Stimulated activated CD4-positive, alpha-beta T cell treated with anti-CD3 and anti-CD28 coated beads, Interleukin-4, amount 100 ng/mL, for 1 hour (primary cell): ENCODE measurements around the gene TMEM135.
"Not testable (repeated sequence)": the region's sequence is repeated elsewhere in the genome, so short reads cannot be mapped to it uniquely, and the experiment has no call there.

Experiments used
- DNase-seq: peaks from one replicate; pipeline ENCODE4 v3.0.0-alpha.2; 2020

Gene TMEM135

DNA sequence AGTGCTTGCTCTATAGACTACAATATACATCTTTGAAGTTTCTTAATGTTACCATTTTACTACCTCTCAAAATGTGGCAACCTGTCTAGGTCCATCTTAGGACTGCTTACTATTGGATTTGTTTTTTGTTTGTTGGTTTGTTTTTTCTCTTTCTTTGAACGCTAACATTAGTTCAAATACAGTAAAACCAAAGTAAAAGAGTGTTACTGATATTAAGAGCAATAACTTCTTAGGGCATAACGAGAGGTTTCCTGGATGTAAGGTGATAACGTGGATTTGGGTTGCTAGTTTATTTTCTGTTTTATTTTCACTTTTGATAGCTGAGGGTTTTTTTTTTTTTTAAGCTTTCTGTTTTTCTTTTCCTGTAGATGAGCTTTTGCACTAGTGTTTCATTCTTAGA lies 43.6 kb downstream of the TMEM135 start:
- DNase-seq = no peak

DNA sequence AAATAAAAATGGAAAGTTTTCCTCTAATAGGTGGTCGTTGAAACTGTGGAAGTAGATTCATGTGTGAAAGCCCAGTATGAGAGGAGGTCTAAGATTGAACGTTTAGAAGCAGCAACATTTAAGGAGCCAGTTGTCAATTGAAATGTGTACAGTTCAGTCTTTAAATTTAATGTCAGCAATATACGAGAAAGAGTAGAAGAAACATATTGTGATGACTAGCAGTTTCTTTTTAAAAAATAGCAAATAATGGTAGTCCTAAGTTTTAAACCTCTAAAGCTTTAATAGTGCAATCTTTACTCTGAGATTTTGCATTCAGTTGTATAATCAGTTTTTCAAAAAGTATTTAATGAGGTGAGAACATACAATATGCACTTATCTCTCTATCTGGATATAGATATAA lies 44.9 kb downstream of the TMEM135 start:
- DNase-seq = no peak

DNA sequence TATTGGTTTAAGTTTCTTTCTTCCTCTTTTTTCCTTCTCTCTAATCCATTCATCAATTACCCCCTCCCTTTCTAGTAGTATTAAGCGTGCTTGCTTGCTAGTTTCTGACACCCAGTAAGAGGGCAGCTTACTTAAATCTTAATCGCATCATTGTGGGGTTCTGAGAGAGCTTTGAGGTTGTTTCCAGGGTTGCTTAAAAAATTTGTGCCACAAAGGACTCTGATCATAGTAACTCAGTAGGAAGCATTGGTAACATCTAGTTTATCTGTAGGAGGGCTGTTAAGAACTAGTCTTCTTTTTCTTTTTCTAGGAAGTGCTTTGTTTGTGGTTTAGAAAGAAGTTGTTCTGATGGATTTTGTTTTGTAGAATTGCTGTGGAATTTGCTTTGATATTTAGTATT lies 45.3 kb downstream of the TMEM135 start:
- DNase-seq = no peak

DNA sequence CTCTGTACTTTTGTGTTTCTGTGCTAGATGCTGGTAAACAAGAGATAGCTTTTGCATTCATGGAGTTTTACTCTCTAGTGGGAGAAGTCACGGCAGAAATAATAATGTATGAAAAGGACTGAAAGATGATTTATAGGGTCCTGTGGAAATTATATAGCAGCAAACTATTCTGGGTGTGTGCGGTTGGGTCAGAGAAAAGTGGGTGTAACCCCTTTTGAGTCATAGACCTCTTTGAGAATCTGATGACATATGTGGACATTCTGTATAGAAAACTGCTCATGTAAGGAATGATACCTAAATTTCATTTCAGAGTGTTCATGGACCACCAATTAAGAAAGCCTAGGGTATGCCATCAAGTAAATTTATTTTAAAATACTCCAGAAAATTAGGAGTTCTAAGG lies 54.4 kb downstream of the TMEM135 start:
- no peak for DNase-seq

DNA sequence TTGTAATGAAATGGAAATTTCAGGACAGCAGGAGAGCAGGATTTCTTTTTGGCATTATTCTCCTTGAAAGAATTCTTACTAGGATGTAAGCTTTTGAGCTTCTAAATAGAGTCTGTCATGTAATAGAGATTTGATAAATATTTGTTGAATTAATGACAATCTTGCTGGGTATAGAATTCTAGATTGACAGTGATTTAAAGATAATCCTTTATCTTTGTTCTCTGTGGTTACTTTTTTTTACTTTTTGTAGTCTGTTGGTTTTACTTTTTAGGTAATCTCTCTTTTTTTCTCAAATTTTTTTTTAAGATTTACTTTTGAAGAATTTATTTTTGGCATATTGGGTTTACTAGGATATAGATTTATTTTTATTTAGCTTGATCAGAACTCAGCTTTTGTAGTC lies 54.8 kb downstream of the TMEM135 start:
- DNase-seq = no peak

DNA sequence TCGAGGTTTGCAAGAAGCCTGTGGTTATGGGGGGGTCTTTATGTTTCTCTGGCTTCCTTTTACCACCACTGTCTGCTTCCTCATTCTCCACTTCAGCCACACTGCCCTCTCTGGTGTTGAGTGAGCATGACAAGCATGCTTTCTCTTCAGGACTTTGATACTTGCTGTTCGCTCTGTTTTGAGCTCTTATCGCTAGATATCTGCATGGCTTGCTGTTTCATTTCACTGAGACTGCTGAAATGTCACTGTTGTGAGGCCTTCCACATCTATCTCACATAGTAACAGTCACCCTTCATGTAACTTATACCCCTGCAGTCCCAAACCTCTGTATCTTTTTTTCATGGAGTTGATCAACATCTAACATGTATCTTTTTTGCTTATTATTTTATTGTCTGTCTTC lies 59.8 kb downstream of the TMEM135 start:
- DNase-seq = peak; percentile 18

DNA sequence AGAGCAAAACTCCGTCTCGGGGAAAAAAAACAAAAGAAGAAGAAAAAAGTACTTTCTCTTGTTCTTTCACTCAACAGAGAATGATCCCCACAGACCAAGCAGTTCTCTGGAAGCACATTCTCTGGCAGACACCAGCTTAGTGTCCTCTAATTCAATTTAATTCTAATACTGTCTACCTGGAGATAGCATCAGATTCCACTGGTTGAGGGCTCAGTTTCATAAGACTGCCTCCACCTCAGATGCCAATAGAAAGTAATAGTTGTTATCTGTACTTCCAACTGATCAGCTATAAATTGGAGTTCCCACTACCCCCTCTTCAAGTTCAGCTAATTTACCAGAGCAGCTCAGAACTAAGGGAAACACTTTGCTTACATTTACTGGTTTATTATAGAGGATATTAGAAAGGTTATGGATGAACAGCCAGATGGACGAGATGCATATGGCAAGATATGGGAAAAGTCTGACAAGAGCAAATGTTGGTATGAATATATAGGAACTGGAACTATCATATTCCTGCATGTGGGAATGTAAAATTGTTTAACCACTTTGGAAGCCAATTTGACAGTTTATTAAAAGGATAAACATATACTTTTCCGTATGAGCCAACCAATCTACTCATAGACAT lies 64.3 kb downstream of the TMEM135 start:
- no peak for DNase-seq

DNA sequence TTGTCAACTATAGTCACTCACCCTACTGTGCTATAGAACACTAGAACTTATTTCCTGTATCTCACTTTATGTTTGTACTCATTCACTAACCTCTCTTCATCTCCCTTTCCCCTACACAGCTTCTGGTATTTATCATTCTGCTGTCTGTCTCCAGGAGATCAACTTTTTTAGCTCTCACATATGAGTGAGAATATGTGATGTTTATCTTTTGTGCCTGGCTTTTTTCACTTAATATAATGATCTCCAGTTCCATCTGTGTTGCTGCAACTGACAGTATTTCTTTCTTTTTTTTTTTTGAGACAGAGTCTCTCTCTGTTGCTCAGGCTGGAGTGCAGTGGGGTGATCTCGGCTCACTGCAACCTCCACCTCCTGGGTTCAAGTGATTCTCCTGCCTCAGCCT lies 68.1 kb downstream of the TMEM135 start:
- not testable (repeated sequence) for DNase-seq

DNA sequence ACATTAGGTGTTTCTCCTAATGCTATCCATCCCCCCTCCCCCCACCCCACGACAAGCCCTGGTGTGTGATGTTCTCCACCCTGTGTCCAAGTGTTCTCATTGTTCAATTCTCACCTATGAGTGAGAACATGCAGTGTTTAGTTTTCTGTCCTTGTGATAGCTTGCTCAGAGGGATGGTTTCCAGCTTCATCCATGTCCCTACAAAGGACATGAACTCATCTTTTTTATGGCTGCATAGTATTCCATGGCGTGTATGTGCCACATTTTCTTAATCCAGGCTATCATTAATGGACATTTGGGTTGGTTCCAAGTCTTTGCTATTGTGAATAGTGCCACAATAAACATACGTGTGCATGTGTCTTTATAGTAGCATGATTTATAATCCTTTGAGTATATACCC lies 69.6 kb downstream of the TMEM135 start:
- DNase-seq = not testable (repeated sequence)

DNA sequence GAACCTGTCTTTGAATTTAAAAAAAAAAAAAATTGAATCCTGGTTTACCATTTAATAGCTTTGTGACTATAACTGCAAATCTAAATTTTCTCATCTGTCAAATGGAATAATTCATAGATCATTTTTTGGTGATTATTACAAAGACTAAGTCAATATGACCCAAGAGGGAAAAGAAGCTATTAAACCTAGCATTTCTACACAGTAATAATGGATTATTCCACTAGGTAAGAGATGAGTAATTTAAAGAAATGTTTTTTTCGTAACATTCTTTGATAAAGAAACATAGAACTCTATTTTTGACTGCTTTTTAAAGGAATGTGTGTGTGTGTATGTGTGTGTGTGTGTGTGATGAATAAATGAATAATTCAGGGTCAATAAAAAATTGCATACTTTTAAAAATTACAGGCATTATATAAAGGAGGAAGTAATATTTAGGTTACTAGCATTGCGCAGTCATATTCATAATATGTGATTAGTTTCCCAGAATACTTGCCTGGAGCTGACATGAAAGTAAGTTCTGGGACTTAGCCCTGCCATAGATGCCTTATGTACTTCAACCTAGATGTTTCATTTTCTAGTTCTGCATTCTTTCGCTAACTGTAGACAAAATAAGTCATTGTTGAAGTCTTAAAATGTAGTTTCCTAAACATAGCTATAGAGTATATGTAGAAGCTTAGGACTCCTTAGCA lies 72.9 kb downstream of the TMEM135 start:
- DNase-seq = no peak

DNA sequence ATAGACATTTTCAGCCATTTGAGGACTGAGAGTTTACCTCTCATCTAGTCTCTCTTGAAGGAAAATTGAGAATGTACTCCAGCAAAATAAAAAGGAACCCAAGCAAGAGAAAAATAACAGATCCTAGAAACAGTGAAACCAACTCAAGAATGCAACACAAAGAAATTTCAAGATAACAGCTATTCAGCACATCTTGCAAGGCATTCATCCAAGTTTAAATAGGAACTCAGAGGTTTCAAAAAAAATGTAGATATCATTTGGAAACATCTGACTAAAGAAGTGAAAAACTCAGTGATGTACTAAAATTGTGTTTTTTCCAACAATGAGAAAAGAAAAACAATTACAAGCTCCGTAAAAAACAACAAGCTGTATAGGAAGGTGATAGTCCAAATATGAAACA lies 76.4 kb downstream of the TMEM135 start:
- DNase-seq = no peak

DNA sequence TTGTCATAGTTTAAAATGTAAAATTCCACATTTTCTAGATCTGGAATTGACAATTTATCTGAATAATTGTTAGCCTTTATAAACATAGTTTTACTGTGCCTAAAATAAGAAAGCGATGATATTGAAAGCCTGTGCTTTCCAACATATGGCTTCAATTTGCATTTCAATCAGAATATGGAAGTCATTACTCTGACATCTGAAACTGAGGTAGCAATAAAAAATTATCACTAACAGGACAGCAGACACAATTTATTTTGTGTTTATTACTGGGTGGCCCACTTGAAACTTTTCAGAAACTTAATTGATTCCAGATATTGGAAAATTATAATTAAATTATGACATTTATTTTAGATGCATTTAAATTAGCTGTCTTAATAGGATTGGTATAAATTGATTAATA lies 78.5 kb downstream of the TMEM135 start:
- DNase-seq = no peak

DNA sequence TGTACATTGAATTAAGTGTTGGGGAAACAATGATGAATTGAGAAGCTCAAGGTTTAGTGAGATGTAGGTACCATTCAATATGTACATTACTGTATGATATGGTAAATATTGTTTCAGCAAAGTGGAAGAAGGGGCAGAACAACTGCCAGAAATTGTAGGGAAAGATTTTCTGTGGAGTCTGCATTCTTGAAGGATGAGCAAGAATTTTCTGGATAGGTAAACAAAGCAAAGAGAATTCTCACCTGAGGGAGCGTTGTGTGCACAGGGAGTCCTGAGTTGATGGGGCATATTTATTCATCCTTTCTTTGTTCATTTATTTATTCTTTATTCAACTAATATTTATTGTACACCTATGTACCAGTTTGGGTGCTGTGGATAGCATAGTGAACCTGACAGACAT lies 83.2 kb downstream of the TMEM135 start:
- DNase-seq = no peak

DNA sequence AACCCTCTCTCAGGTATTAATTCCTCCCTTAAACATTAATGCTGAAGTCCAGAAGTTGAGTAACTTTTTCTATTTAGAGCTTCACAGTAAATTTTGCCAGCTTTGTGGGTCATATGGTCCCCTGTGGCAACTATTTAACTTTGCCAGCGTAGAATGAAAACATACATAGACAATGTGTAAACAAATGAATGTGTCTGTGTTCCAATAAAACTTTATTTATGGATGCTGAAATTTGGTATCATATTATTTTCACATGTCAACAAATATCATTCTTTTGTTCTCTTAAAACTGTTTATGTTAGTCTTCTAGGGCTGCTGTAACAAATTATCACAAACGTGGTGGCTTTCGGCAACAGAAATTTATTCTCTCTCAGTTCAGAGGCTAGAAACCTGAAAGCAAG lies 85.1 kb downstream of the TMEM135 start:
- DNase-seq = no peak

DNA sequence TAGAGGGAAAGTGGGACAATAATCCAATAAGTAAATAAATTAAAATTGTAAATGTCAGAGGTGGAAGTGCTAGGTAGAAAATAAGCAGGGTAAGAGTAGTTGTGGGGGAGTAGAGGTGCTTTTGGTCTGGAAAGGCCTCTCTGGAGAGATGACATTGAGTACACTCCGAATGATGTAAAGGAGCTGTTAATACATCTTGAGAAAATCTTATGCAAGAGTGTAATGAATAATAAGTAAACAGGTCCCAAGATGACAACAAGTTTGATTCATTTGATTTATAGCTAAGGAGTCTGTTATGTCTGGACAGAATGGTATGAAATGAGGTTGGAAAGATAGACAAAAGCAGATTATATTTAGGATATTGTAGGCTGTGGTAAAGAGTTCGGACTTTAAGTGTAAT lies 87.5 kb downstream of the TMEM135 start:
- no peak for DNase-seq

DNA sequence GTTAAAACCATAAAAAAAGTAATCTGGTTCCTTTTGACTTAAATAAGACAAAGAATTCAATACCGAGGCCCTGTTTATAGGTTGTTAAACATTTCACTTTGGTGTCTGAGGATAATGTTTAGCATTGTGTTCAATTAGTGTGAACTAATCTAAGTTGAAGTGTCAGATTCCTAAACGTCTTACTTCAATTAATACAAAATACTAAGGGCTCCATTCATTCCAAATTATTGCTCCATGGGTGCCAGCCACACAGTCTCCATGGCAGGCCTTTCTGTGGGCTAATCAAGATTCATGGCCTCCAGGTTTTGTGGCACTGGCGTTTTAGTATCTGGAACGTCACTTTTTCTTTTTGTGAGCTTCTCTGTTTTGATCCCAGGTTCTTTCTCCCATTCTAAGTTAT lies 89.4 kb downstream of the TMEM135 start:
- DNase-seq = no peak

DNA sequence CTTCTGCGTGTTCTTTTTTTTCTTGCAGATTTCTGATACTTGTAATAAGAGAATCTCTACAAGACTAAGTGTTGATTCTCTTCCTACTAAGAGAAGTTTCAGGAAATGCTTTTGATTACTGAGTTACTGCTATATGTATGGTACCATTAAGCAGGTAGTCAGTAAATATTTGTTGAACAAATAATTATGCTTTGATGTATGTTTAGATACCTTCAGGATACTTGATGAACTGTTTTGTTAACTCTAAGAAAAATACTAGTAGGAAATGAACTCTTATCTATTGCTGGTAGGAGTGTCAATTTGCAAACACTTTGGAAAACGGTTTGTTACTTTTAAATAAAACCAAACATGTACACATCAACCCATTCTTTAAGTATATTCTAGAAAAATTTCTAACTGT lies 90.6 kb downstream of the TMEM135 start:
- DNase-seq = no peak

DNA sequence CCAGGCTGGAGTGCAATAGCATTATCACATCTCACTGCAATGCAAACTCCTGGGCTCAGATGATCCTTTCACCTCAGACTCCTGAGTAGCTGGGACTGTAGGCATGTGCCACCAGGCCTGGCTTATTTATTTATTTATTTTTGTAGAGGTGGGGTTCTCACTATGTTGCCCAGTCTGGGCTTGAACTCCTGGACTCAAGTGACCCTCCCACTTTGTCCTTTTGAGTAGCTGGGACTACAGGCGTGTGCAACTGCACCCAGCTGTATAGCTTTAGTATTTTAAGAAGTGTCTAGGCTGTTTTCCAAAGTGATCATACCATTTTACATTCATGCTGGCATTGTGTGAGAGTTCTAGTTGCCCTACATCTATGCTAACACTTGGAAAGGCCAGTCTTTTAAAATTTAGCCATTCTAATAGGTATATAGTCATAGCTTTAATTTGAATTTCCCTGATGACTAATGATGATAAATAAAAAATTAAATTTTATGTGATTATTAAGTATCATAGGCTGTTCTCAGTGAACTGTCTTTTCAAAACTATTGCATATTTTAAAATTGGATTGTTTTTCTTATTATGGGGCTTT lies 96.9 kb downstream of the TMEM135 start:
- DNase-seq = no peak

DNA sequence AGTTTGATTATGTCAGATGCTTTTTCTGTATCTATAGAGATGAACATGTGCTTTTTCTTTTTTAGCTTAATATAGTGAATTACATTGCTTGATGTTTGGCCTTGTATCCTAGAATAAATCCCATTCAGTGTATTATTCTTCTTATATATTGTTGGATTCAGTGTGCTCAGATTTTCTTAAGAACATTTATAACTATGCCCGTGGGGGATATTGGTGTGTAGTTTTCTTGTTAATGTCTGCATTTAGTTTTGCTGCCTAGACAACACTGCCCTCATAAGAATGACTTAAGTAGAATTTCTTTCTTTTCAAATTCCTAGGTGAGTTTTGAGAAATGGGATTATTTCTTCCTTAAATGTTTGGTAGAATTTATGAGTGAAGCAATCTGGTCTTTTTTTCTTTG lies 98.5 kb downstream of the TMEM135 start:
- no peak for DNase-seq

DNA sequence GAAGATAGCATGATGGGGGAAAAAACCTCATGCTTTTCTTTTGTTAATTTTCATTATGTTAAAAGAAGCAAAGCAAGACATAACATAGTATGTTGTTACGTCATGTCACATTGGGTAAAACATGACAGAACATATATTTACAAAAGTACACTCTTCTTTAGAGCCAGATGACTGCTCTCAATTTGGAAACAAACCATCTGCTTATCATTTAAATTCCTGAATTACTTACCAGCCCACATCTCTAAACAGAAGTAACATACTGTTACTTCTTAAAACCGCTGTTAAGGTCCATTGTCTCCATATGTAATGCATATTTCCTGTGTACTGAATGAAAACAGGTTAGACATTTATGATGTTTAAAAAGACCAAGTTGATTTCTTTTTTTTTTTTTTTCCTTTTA lies 100.0 kb downstream of the TMEM135 start:
- DNase-seq = no peak

DNA sequence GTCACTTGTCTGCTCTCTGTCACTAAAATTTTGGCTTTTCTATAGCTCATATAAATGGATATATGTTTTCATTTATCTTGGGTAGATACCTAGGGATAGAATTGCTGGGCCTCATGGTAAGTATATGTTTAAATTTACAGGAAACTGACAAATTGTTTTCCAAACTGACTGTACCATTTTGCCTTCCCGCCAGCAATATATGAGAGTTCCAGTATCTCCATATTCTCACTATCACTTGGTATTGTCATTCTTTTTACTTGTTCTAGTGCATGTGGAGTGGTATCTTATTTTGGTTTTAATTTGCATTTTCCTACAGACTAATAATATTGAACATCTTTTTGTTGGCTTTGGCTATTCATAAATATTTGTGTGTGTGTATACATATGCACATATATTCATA lies 101.7 kb downstream of the TMEM135 start:
- no peak for DNase-seq

DNA sequence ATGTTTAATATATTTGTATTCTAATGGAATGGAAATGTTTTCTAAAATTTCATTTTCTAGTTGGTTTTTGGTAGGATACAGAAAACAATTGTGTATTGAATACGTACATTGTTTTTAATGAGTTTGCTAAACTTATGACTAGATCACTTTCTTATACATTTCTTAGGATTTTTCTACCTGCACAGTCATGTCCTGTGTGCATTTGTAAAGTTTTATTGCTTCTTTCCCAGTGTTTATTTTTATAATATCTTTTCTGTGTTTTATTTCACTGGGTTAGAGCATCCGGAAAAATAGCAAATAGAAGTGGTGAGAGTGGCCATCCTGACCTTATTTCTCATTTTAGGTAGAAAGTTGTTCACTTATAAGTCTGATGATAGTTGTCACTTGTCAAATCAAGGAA lies 103.6 kb downstream of the TMEM135 start:
- no peak for DNase-seq

DNA sequence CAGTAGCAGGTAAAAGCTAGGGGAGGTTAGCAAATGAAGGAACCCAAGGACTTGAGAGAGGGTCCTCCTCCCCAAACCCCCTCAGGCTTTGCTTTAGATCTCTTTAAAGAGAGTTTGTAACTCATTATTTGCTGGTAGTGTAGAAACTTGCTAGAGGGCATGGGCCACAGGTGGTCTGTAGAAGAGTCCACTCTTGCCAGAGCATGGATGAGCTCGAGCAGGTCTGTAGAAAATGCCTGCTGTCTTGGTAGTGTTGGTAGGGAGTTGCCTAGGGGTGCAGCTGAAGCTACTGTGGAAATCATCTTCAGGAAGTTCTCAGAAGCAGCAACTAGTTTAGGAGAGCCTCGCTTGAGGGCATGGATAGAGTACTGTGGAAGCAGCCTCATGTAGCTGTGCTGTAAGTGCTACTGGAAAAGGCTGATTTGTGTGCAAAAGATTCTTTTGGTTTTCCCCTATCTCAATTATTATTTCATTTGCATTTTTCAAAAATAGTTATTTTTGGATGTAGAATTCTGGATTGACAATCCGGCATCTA lies 104.3 kb downstream of the TMEM135 start:
- DNase-seq = no peak

DNA sequence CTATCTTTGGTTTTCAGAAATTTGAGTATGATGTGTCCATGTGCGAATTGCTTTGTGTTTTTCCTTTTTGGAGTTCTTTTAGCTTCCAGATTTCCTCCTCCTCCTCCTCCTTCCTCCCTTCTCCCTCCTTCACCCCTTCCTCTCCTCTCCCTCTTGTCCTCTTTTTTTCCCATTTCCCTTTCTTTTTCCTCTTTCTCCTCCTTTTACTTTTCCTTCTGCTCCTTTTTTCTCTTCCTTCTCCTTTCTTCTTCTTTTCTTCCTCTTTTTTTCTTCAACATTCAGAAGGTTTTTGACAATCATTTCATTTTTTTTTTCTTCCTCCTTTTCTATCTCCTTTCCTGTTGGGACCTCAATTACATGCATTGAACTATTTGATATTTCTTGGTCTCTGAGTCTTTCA lies 104.9 kb downstream of the TMEM135 start:
- no peak for DNase-seq

DNA sequence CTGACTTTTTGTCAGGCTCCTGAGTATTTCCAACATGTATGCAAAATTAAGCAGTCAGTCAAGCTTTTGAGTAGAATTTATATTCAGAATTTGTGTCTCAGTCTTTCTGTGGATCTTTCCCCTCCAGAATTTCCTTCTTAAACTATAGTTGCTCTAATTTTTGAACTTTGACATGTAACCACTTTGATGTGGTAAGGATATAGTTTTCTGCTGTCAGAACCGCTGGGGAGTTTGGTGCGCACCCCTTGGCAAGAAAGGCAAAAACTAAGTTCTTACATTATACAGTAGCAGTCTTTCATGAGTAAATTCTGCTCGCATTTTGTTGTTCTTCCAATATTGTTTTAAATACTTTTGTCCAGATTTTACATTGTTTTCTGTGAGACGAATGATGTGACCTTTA lies 105.9 kb downstream of the TMEM135 start:
- no peak for DNase-seq
